ENCODE measurements around the gene VCL. TPM values are rescaled to one million over a fixed set of nuclear protein-coding genes. Genes with fewer than 3 reads are reported as not detected.

VCL gene
- total RNA-seq, 1 donor from 2014 or later = 131 TPM

DNA sequence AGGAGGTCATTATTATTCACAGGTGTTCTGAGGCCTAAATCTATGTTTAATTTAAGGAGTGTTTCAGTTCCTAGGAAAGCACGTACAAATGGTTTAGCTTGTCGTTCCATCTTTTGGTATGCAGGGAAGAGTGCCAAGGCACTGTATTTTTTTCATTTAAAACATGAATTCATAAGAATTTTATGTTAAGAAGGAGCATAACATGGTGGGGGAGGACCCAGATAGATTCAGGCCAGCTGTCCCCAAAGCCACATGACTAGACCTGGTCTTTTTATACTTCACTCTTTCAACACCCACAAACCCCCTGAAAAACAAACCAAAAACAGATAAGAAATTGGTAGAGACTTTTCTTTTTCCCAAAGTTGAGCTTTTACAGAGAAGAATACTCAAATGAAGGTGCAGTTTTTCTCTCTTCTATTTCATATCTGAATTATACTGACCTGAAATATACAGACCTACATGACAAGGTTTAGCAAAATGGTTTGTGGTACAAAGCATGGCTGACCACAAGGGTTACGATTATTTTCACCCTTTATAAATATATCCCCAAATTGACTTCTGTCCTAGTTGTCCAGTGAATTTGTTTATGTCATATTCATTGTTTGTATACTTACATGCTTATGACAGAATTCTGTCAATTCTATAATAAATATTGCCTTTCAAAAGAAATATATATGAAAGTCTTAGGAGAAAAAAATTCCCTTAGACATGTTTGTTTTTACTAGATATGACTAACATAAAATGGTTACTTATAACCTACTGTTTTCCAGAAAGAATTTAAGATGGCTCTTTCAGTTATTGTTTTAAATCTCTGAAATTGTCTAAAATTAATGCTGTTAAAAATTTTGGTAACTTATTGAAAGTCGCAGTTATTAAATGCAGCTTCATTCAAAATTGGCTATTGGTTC lies 81.4 kb downstream of the VCL start:
- peak overlapping the region; percentile 75 for H3K27ac Mint-ChIP-seq

DNA sequence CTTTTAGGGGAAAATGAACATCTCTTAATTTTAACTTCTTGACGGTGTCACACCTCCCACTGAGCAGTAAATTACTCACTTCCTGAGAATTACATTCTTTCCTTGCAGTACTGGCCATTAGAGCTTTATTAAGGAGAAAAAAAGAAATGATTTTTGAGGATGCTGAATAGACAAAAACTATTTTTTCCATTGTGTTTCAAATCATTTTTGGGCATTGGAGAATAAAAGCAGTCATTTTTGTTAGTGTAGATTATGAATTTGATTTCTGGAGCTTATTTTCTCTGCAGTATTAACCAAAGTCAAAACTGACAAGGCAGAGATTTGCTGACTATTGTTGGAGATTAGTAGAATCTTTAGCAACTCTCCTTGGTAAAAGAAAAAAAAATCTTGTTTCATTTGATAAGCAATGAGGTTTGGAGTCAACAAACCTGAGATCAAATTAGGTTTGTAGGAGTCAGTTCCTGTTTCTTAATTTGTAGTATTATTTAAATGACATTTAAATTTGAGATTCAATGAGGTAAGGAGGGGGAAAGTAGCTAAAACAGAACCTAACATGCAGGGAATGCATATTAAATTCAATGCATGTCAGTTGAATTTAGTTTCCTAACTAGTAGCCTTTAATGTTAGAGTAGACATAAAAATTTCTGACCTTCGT lies 82.1 kb downstream of the VCL start:
- H3K9me3 Mint-ChIP-seq = no peaks in the 10 kb centered on the region
- no peak overlapping the region for H3K4me3 Mint-ChIP-seq
- no peaks in the 10 kb centered on the region for H3K27me3 Mint-ChIP-seq (ENCODE audit: low read depth)
- no peak for DNase-seq (ENCODE audit: low spot score in 2 of 2, unreplicated experiment in 2 of 2)
- H3K27ac Mint-ChIP-seq = no peak overlapping the region
- peaks cover 12% of the 10 kb centered on the region for H3K36me3 Mint-ChIP-seq
- H3K4me1 Mint-ChIP-seq = peaks cover 20% of the 10 kb centered on the region
- TF ChIP-seq, protein P1, sequence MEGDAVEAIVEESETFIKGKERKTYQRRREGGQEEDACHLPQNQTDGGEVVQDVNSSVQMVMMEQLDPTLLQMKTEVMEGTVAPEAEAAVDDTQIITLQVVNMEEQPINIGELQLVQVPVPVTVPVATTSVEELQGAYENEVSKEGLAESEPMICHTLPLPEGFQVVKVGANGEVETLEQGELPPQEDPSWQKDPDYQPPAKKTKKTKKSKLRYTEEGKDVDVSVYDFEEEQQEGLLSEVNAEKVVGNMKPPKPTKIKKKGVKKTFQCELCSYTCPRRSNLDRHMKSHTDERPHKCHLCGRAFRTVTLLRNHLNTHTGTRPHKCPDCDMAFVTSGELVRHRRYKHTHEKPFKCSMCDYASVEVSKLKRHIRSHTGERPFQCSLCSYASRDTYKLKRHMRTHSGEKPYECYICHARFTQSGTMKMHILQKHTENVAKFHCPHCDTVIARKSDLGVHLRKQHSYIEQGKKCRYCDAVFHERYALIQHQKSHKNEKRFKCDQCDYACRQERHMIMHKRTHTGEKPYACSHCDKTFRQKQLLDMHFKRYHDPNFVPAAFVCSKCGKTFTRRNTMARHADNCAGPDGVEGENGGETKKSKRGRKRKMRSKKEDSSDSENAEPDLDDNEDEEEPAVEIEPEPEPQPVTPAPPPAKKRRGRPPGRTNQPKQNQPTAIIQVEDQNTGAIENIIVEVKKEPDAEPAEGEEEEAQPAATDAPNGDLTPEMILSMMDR (IDR thresholded peaks at IDR 0.05; ENCODE audit: unreplicated experiment) = no peak

More for the DNA sequence above, 81.4 kb downstream of the VCL start:
- DNase-seq (ENCODE audit: low spot score in 2 of 2, unreplicated experiment in 2 of 2) = no peak
- Mint-ChIP-seq H3K4me3 (no peak overlapping the region), H3K9me3 (no peaks in the 10 kb centered on the region), H3K27me3 (ENCODE audit: low read depth) (no peaks in the 10 kb centered on the region), H3K36me3 (peaks cover 15% of the 10 kb centered on the region), H3K4me1 (peaks cover 20% of the 10 kb centered on the region)
- TF ChIP-seq, protein P1 (IDR thresholded peaks at IDR 0.05; ENCODE audit: unreplicated experiment) = no peak

DNA sequence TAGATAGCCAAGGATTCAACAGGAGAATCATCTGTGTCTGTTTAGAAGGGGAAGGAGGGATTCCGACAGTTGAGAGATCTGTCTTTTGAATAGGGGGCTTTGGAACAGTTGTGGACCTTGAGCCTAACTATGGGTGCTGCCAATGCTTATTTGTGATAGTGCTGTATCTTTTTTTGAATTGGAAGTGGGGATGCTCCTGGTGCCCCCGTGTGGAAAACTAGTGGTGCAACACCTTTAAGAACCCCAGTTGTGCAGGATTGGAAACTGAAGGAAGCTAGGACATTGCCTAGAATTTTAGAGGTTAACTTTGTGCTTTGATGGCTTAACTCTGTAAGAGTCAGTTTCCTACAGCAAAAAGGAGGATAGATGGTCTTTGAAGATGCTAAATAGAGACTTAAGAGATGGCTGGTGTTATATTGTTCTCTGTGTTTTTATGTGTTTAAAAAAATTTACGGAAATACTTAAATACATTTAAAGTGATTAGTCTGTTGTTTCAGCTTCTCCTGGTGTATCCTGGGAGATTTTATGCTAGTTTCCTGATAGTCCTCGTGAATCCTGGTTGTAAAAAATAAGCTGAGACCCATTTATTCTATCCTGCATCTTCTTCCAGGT lies 83.4 kb downstream of the VCL start:
- peak in 1 of 2 experiments; percentile 50 for DNase-seq (ENCODE audit: low spot score in 2 of 2, unreplicated experiment in 2 of 2)
- Mint-ChIP-seq H3K27ac (no peak overlapping the region), H3K4me3 (no peak overlapping the region), H3K27me3 (ENCODE audit: low read depth) (no peaks in the 10 kb centered on the region), H3K9me3 (no peaks in the 10 kb centered on the region), H3K36me3 (peaks cover 11% of the 10 kb centered on the region), H3K4me1 (peaks cover 20% of the 10 kb centered on the region)
- TF ChIP-seq, protein P1 (IDR thresholded peaks at IDR 0.05; ENCODE audit: unreplicated experiment) = peak; percentile 52

DNA sequence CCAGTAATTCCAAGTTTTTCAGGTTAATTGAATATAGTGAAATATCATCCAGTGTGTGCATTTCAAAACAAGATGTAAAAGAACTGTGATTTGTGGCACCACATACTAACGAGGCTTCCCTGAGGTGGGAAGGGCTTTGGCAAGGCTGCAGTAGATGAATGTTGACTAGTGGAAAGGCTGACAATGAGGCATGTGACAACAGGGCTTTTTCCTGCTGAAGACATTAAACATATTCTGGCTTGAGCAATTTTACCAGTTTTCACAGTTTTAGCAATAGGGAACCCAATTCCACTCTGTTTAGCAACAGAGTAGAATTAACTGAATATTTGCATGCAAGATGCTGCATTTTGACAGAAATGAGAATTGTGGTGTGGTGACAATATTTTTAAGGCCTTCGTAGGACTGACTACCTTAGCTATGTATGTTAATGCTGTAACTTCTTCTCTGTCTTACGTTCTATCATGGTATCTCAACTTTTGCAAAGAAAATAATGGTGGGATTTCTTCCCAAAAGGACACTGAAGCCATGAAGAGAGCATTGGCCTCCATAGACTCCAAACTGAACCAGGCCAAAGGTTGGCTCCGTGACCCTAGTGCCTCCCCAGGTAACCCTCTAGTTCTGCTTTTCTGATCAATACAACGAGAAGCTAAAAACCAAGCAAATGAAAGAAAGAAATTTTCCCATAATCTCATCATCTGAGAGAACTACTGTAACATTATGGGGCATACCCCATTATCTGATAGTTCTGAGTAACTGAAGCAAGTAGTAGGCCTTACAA lies 84.2 kb downstream of the VCL start:
- no peaks in the 10 kb centered on the region for H3K9me3 Mint-ChIP-seq
- peaks cover 20% of the 10 kb centered on the region for H3K4me1 Mint-ChIP-seq
- H3K36me3 Mint-ChIP-seq = peaks cover 13% of the 10 kb centered on the region
- TF ChIP-seq, protein P1 (IDR thresholded peaks at IDR 0.05; ENCODE audit: unreplicated experiment) = no peak
- peak overlapping the region; percentile 13 for H3K27ac Mint-ChIP-seq
- no peak for DNase-seq (ENCODE audit: low spot score in 2 of 2, unreplicated experiment in 2 of 2)
- no peak overlapping the region for H3K4me3 Mint-ChIP-seq
- no peaks in the 10 kb centered on the region for H3K27me3 Mint-ChIP-seq (ENCODE audit: low read depth)

DNA sequence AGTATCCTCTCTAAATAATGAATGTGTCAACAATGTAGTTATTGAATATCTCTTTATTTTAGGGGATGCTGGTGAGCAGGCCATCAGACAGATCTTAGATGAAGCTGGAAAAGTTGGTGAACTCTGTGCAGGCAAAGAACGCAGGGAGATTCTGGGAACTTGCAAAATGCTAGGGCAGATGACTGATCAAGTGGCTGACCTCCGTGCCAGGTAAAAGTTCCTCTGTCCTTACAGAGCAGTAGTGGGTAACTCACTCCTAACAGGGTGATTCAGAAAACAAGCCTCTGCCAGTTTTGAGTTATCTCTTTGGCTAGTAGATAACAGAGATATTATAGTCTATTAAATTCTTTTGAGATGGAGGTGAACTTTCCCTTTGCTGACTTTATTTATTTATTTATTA lies 85.4 kb downstream of the VCL start:
- TF ChIP-seq, protein P1 (IDR thresholded peaks at IDR 0.05; ENCODE audit: unreplicated experiment) = no peak
- H3K4me1 Mint-ChIP-seq = peaks cover 17% of the 10 kb centered on the region
- DNase-seq (ENCODE audit: low spot score in 2 of 2, unreplicated experiment in 2 of 2) = no peak
- no peak overlapping the region for H3K4me3 Mint-ChIP-seq
- H3K27me3 Mint-ChIP-seq (ENCODE audit: low read depth) = no peaks in the 10 kb centered on the region
- peaks cover 13% of the 10 kb centered on the region for H3K36me3 Mint-ChIP-seq
- H3K9me3 Mint-ChIP-seq = no peaks in the 10 kb centered on the region
- H3K27ac Mint-ChIP-seq = no peak overlapping the region
